ENCODE data around the gene KRT33A.
"Not testable (repeated sequence)": the region's sequence is repeated elsewhere in the genome, so short reads cannot be mapped to it uniquely, and the experiment has no call there.

KRT33A gene

DNA sequence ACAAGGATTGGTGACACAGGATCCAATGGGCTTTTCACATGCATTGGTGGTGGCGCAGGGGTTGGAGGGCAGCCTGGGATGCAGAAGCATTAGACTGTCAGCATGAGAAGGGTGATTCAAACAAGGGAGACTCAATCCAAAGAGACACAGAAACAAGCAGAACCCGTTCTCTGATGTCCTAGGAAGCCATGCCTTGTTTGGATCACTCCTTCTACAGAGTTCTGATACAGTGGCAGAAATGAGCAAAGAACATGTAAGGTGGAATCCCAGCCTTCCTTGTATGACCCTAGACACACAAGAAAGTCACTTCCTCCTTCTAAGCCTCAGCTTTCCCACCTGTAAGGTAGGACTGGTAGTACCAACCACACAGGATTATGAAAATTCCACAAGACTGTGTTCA, 13.3 kb upstream of the KRT33A start:
- no peak for DNase-seq (ENCODE audit: low read depth in 3 of 3)

DNA sequence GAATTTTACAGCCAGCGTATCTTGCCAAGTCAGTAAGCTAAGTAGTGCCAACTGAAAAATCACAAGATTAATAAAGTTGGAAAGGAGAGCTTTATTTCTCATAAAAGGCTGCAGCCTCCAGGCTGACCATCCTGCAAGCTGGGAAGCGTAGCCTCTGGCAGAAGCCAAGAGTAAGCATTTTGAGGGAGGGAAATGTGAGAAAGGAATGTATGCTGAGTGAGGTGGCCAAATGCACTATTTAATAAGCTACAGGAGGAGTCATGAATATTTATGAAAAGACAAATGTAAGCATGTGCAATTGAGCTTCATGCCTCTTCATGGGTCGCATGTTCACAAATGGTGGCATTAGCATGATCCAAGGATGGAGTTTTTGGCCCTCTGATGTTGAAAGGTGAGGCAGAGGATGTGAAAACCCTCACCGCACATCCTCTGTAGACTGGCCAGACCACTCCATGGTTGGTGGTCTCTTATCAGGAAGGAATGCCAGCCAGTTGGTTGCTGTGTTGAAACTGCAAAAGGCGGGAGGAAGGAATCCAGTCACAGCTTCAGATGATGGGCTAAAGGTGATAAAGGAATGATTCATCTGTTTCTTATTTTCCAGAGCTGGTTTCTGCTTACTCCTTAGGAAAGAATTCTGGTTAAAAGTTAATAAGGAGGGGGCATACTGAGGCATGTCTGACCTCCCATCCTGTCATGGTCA, 9.8 kb upstream of the KRT33A start:
- no peak for DNase-seq (ENCODE audit: low read depth in 3 of 3)

DNA sequence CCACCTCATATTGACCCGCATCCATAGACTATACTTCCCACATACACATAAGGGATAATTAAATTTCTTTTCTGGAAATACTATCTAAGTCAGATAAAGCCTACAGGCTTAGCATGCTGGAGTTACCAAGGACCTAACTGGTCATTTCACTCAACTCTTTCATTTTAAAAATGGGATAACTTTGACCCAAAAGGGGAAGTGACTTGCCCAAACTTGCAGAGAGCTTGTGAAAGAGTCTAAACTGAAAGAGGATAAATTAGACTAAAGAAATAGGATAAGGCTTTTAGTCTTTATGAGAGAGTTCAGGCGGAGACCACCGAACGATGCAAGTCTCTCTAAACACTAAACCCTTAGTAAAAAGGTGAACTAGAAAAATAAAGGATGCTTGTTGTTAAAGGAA, 3.9 kb upstream of the KRT33A start:
- DNase-seq (ENCODE audit: low read depth in 3 of 3), result no peak

DNA sequence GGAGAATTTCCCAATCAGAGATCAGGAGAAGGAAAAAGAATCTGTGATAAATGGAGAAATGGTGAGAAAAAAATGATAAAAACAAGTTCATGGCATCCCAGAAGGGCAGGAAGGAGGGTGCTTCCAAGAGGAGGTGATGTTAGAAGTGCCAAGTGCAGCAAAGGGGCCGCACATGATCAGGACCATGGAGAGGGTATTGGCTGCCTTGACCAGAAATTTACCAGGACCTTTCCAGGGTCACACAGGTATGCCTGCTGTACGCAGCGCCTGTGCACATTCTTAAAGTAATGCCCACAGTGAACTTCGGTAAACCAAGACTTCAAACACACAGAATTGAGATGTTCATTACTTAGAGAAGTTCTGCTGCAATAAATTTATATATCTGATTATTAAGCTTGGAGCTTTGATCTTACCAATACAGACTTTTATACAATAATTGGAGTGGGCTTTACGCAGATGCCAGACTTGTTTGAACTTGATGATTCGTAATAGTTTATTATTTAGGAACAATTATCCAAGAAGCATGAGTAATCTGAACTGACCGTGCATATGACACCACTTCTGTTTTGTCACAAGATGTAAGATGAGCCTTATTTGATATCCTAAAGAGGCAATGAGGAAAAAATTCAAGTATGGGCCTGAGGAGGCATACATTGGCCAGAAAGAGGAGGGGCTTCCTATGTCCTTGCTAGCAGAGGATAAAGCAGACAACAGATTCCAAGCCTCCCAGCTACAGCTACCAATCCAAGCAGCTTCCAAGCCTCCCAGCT, 2.2 kb upstream of the KRT33A start:
- DNase-seq (ENCODE audit: low read depth in 3 of 3), result no peak

DNA sequence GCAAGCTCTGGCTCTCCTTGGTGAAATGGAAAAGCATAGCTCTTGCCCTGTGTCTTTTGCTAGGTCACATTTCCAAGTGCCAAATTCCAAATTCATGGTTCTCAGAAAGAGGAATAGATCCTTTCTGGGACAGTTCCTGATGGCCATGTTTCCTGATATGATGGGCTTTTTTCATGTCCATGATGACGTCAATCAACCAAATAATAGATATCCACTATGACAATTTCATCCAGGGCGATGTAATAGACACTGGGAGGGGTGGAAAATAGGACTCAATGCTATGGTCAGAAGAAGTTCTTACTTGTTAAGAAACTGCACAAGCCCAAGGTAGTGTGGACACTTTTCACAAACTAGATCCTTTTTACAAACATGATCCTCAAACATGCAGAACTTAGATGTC, 549 bp upstream of the KRT33A start:
- no peak for DNase-seq (ENCODE audit: low read depth in 3 of 3)

DNA sequence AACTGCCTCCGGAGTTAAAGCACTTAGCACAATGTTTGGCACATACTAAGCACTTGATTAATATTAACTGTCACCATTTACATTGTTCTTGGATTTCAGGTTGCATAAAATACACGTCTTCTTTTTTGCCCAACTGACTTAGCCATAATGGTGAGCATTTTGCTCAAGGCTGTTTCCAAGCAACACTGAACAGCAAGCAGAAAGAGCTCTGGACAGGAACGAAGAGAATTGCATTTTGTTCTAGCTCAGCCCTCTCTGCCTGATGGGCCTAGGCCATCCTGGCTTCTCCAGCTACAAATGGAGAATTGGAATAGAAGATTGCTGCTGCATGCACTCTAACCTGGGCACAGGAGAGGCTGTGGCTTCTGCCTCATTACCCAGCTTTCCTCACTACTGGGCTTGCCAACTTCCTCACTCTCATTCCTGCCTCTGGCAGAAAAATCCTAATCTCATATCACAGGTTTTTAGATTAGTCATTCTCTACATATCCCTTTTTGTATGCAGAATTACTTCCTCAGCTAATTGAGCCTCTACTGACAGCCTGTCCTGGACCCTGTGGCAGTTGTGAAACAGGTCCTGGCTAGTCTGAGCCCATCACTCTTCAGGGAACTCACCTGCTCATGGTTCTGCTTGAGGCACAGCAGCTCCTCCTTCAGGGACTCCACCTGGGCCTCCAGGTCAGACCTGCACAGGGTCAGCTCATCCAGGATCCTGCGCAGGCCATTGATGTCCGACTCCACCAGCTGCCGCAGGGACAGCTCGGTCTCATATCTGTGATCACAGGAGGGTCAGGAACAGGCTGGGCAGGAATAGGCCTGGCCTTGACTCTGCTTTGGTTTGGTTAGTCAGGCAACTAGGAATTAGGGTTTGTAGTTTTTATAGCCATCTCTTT, 2.5 kb downstream of the KRT33A start:
- no peak for DNase-seq (ENCODE audit: low read depth in 3 of 3)

DNA sequence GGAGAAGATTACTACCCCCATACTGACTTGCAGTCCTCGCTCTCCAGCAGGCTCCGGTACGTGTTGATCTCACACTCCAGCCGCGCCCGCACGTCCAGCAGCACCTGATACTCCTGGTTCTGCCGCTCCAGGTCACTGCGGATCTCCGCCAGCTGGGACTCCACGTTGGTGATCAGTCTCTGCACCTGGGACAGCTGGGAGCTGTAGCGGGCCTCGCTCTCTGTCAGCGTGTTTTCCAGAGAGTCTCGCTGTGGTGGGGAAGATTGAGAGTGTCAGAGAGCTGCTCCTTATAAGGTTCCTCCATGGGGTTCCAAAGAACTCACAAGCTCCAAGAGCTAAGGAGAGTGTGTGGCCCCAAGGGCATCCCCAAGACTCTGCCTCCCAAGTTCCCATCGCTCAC, 4.2 kb downstream of the KRT33A start:
- DNase-seq (ENCODE audit: low read depth in 3 of 3), result not testable (repeated sequence)

DNA sequence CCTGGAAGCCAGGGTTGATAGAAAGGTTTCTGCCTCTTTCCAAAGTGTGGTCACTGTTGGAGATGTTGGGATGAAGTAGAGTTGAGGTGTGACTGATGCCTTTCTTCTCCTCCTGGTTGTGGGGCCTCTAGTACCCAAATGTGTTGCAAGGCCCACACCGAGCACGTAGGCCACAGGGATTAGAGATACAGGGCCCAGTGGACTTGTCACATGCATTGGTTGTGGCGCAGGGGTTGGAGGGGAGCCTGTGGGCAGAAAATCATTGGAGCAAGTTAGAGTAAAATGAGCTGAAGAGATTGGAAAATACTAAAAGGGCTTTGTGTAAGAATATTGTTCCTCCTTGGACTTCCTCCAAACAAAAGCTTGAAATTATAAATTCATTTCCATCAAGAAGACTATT, 4.6 kb downstream of the KRT33A start:
- no peak for DNase-seq (ENCODE audit: low read depth in 3 of 3)

DNA sequence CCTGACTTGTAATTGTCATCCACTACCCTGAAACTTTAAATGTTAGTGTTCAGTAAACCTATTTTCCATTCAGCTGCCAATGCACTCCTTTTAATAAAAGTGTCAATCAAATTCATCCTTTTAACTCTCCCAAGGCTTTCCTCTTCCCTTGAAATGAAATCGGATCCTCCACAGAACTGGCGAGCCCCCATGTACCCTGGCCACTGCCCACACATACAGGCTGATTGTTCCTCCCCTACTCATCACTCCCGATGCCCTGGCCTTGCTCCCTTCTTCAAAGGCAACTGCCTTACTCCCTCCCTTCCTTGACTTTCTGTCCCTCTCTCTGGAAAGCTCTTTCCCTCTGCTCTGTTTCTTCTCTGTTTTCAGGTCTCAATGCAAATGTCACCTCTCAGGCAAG, 7.6 kb downstream of the KRT33A start:
- DNase-seq (ENCODE audit: low read depth in 3 of 3), result no peak

DNA sequence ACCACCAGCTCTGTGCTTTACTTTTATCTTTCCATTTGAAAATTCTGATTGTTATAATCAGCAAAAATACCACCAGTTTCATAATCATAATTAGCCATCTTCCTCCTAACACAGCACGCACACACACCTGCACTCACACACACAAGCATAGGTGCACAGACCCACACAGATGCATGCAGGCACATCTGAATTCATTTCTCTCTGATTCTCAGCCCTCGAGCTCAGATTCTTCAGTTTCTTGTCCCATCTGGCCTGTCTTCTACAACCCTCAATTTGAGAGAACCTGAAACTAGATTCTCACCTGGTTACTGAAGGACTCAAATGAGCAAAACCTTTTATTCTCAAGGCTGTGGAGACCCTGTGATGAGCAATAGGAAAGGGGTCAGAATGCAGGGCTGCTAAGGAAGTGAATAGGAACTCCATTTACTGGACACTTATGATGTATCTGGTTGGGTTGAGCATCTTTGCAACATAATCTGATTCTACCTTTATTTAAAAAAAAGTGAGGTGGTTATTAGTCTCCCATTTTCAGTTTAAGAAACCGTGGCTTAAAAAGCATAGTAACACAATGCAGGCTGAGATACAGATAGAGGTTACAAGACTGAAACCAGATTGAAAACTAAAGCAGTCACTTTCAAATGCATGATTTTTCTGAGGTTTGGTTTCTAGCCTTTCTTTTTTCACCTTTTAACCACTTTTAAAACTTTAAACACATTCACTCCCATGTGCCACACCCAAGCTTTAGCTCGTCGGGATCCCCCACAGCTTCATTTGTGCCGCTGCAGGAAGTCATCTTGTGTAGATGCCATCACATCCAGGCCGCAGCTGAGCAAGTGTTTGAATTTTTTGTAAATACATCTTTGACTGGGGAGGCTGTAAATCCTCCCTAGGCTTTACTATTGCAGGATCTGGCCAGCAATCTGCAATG, 9.4 kb downstream of the KRT33A start:
- DNase-seq (ENCODE audit: low read depth in 3 of 3), result peak in 1 of 3 donors; percentile 34

DNA sequence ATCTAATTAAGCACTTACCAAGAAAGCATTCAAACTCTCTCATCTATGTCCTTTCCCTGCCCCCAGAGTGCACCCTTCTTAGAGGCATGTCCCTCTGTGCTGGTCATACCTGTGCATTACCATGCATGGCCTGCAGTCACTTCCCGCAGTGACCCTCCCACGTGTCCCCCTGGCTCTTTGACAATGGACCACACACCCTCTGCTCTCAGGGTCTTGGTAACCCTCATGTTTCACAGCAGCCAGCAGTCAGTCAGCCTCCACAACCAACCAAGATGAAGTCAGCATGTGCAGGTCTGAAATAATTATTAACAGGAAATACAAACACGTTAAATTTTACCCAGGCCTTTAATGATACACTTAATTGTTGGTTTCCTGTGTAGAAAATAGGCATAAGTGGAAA, 10.1 kb downstream of the KRT33A start:
- DNase-seq (ENCODE audit: low read depth in 3 of 3), result no peak

DNA sequence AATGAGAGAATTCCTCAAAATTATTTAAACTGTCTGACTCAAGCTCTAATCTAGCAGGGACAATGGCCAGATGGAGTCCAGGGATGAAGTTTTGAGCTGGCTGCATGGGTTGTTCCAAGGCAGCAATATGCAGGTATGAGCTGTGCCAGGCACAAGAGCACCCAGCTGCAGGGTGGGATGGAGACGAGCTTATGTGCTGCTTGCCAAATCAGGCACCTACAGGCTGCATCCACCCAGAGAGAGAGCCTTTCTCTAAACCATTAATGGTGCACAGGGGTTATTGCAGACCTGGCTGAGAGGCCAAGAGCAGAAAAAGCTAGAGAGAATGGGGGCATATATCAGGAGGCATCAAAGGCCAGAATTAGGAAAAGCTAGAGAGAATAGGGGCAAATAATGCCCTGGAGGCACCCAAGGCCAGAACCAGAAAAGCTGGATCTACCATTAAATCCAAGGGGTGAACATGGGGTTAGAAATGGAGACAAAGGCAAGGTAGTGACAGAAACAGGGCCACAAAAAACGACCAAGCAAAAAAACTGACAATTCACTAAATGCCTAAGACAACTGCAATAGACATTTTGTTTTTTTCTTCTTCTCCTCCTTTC, 11.0 kb downstream of the KRT33A start:
- DNase-seq (ENCODE audit: low read depth in 3 of 3), result no peak

DNA sequence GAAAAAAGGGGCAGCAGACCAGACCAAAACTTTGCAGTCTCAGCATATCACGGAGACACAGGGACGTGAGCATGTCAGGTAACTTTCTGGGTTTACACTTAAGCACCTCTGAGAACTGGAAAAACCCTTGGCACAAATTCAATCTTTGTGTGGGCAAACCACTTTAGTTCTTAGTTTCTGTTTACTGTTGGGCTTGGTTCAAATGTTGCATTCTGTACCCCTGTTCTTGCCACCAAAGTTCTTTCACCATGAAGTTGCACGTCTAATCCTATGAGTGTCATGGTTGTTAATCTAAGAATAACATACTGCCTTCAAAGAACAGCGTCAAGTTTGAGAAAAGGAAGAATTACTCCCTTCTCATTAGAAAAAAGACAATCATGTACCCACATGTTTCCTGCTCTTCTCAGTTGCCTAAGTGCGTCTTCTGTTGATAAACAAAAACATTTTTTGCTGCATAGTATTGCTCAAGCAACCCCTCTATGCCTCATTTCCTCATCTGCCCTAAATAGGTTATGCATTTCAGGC, 11.6 kb downstream of the KRT33A start:
- no peak for DNase-seq (ENCODE audit: low read depth in 3 of 3)

DNA sequence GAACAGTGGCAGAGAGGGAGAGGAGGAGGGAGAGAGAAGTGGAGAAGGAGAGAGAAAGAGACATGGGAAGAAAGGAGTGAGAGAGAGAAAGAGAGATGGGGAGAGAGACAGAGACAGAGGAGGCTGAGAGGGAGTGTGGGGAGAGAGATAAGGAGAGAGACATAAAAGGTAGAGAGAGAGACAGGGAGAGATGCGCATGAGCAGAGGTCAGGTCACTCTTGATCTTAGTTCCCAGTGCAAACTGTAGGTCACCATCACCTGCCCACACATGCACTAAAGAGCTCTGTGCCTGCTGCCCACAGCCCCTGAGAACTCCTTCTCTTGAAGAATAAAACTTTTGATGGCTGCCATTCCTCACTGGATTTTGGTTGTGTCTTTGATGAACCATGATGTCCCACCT, 14.9 kb downstream of the KRT33A start:
- DNase-seq (ENCODE audit: low read depth in 3 of 3), result no peak

DNA sequence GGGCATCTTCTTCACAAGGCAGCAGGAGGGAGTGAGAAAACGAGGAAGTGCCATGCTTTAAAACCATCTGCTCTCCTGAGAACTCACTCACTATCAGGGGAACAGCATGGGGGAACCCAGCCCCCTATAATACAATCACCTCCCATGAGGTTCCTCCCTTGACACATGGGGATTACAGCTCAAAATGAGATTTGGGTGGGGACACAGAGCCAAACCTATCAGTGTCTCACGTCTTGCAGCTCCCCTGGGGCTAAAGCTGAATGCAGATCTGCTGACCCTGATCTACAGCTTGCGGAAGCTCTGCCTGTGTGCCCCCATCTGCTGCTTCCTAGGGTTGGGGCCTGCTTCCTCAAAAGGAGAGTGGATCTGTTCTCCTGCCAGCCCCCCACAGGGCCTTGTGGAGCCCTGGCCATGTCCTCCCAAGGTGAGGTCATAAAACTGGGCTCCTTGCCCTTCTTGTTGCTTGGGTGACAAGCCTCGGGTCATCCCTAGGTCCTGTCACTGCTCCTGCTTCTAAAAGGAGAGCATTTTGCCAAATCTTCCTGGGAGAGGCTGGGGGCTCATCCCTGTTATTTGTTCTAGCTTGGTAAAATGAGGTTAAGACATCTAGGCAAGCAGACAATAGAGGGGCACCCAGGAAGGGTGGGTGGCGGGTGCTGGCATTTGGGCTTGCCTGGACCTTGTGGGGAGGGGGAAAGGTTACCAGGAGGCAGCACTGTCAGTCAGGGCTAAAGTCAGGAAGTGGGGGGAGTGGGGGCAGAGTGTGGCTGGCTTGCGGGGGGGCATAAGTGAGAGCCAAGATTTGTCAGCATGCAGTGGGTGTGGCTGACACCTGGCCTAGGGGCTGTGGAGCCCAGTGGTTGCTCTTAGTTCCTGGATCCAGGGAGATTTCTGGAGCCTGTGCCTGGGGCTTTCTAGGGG, 16.0 kb downstream of the KRT33A start:
- DNase-seq (ENCODE audit: low read depth in 3 of 3), result no peak

DNA sequence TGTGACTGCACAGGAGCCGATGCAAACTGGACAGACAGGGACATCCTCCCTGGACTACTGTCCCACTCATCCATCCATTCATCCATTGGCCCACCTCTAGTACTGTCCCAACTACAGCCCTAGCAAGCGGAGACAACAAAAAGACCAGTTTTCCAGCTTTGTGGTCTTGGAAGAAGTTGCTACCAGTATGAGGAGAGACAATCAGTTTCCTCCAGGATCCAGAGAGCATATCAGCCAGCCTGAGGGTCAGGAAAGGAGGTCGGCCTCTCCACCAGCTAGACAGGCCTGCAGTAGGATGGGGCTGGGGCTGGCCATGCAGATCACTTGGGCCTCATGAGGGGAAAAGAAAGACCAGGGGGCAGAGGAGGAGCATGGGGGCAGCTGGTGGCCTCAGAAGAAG, 16.8 kb downstream of the KRT33A start:
- no peak for DNase-seq (ENCODE audit: low read depth in 3 of 3)

DNA sequence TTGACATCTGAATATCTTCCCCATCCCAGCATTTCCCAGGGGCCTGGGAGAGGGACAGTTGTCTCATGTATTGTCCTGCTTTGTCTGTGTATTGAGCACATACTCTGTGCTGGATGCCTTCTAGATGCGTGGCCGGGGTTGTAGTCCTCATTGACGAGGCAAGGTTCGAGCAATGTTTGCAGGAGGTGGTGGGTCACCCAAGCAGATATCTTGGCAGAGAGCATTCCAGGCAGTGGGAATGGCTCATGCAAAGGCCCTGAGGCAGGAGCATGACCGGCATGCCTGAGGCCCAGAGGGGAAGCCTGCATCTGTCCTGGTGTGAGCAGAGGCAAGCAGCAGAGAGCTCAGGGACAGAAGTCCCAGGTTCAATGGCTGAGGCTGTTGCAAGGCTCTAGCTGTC, 17.5 kb downstream of the KRT33A start:
- DNase-seq (ENCODE audit: low read depth in 3 of 3), result no peak

DNA sequence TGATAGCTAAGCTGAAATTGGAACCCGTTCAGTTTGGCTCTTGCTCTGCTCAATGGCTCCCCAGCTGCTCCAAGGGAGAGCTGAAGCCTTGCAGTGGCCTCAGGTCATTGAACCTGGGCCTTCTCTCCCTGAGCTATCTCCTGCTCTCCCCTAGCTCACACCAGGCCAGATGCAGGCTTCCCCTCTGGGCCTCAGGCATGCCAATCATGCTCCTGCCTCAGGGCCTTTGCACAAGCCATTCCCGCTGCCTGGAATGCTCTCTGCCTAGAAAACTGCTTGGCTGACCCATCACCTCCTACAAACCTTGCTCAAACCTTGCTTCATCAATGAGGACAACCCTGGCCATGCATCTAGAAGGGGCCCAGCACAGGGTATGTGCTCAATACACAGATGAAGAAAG, 18.4 kb downstream of the KRT33A start:
- no peak for DNase-seq (ENCODE audit: low read depth in 3 of 3)

DNA sequence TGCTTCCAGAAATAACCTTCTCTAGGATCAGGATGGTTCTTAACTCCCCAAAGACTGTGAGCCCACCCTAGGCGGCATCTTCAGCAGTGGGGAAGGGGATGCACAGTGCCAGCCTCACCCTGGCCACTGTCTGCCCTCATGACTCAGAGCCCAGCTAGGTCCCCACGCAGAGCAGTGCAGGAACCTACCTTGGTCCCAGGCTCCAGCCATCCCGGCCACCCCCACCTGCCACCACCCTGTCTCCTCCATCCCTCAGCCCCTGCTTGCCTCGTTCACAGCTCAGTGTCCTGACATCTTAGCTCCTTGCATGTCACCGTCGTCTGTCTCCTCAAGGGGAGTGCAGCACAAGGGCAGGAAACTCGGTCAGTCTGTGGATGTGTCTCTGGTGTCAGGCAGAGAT, 19.0 kb downstream of the KRT33A start:
- DNase-seq (ENCODE audit: low read depth in 3 of 3), result no peak
